ENCODE measurements around the gene SUSD2.

Gene SUSD2

GRCh38 chr22:24159650-24160049 lies 21.6 kb upstream of the SUSD2 start:
- FAIRE-seq (no peak), DNase-seq (ENCODE audit: insufficient read length, low spot score) (no peak)
- TF ChIP-seq POLR2AphosphoS5 (IDR thresholded peaks at IDR 0.05; ENCODE audit: low read depth, low read length) (no peak), POLR2A (IDR thresholded peaks at IDR 0.05; ENCODE audit: low read depth, low read length) (no peak), TAF1 (IDR thresholded peaks at IDR 0.05; ENCODE audit: low read depth, low read length) (no peak), POU2F2 (IDR thresholded peaks at IDR 0.05; ENCODE audit: low read depth, low read length) (no peak), PAX5 (IDR thresholded peaks at IDR 0.05; ENCODE audit: insufficient read depth, low read length, severe bottlenecking) (no peak), SPI1 (IDR thresholded peaks at IDR 0.05; ENCODE audit: low read depth, low read length) (no peak)

GRCh38 chr22:24160546-24160945 lies 20.7 kb upstream of the SUSD2 start:
- TF ChIP-seq SPI1 (IDR thresholded peaks at IDR 0.05; ENCODE audit: low read depth, low read length), result no peak
- no peak for TF ChIP-seq POLR2A (IDR thresholded peaks at IDR 0.05; ENCODE audit: low read depth, low read length)
- TF ChIP-seq POLR2AphosphoS5 (IDR thresholded peaks at IDR 0.05; ENCODE audit: low read depth, low read length), result no peak
- TF ChIP-seq TAF1 (IDR thresholded peaks at IDR 0.05; ENCODE audit: low read depth, low read length), result no peak
- no peak for TF ChIP-seq PAX5 (IDR thresholded peaks at IDR 0.05; ENCODE audit: insufficient read depth, low read length, severe bottlenecking)
- no peak for TF ChIP-seq POU2F2 (IDR thresholded peaks at IDR 0.05; ENCODE audit: low read depth, low read length)
- FAIRE-seq (no peak), DNase-seq (ENCODE audit: insufficient read length, low spot score) (no peak)

- FAIRE-seq, result no peak
- TF ChIP-seq TAF1 (IDR thresholded peaks at IDR 0.05; ENCODE audit: low read depth, low read length) (no peak), POLR2AphosphoS5 (IDR thresholded peaks at IDR 0.05; ENCODE audit: low read depth, low read length) (no peak), SPI1 (IDR thresholded peaks at IDR 0.05; ENCODE audit: low read depth, low read length) (no peak), POU2F2 (IDR thresholded peaks at IDR 0.05; ENCODE audit: low read depth, low read length) (no peak), PAX5 (IDR thresholded peaks at IDR 0.05; ENCODE audit: insufficient read depth, low read length, severe bottlenecking) (no peak)
Observed at GRCh38 chr22:24161485-24161884, 19.8 kb upstream of the SUSD2 start.

GRCh38 chr22:24161909-24162308 lies 19.4 kb upstream of the SUSD2 start:
- DNase-seq (ENCODE audit: insufficient read length, low spot score) (no peak), FAIRE-seq (peak; percentile 47)
- TF ChIP-seq POLR2A (IDR thresholded peaks at IDR 0.05; ENCODE audit: low read depth, low read length) (no peak), TAF1 (IDR thresholded peaks at IDR 0.05; ENCODE audit: low read depth, low read length) (no peak), SPI1 (IDR thresholded peaks at IDR 0.05; ENCODE audit: low read depth, low read length) (no peak), POLR2AphosphoS5 (IDR thresholded peaks at IDR 0.05; ENCODE audit: low read depth, low read length) (no peak), POU2F2 (IDR thresholded peaks at IDR 0.05; ENCODE audit: low read depth, low read length) (no peak), PAX5 (IDR thresholded peaks at IDR 0.05; ENCODE audit: insufficient read depth, low read length, severe bottlenecking) (no peak)

More at GRCh38 chr22:24161485-24161884, 19.8 kb upstream of the SUSD2 start:
- DNase-seq (ENCODE audit: insufficient read length, low spot score), result no peak

GRCh38 chr22:24162436-24162835 lies 18.9 kb upstream of the SUSD2 start:
- no peak for DNase-seq (ENCODE audit: insufficient read length, low spot score)
- peak; percentile 56 for FAIRE-seq
- no peak for TF ChIP-seq PAX5 (IDR thresholded peaks at IDR 0.05; ENCODE audit: insufficient read depth, low read length, severe bottlenecking)
- no peak for TF ChIP-seq TAF1 (IDR thresholded peaks at IDR 0.05; ENCODE audit: low read depth, low read length)
- no peak for TF ChIP-seq POU2F2 (IDR thresholded peaks at IDR 0.05; ENCODE audit: low read depth, low read length)
- TF ChIP-seq POLR2A (IDR thresholded peaks at IDR 0.05; ENCODE audit: low read depth, low read length), result no peak
- no peak for TF ChIP-seq POLR2AphosphoS5 (IDR thresholded peaks at IDR 0.05; ENCODE audit: low read depth, low read length)
- TF ChIP-seq SPI1 (IDR thresholded peaks at IDR 0.05; ENCODE audit: low read depth, low read length), result no peak

- FAIRE-seq (no peak), DNase-seq (ENCODE audit: insufficient read length, low spot score) (no peak)
- no peak for TF ChIP-seq POLR2AphosphoS5 (IDR thresholded peaks at IDR 0.05; ENCODE audit: low read depth, low read length)
- no peak for TF ChIP-seq SPI1 (IDR thresholded peaks at IDR 0.05; ENCODE audit: low read depth, low read length)
- no peak for TF ChIP-seq POU2F2 (IDR thresholded peaks at IDR 0.05; ENCODE audit: low read depth, low read length)
- no peak for TF ChIP-seq POLR2A (IDR thresholded peaks at IDR 0.05; ENCODE audit: low read depth, low read length)
- no peak for TF ChIP-seq TAF1 (IDR thresholded peaks at IDR 0.05; ENCODE audit: low read depth, low read length)
Observed at GRCh38 chr22:24164243-24164642, 17.0 kb upstream of the SUSD2 start.

GRCh38 chr22:24164940-24165339 lies 16.3 kb upstream of the SUSD2 start:
- TF ChIP-seq TAF1 (IDR thresholded peaks at IDR 0.05; ENCODE audit: low read depth, low read length), result no peak
- TF ChIP-seq POLR2A (IDR thresholded peaks at IDR 0.05; ENCODE audit: low read depth, low read length), result no peak
- no peak for TF ChIP-seq SPI1 (IDR thresholded peaks at IDR 0.05; ENCODE audit: low read depth, low read length)
- no peak for TF ChIP-seq POLR2AphosphoS5 (IDR thresholded peaks at IDR 0.05; ENCODE audit: low read depth, low read length)
- no peak for TF ChIP-seq PAX5 (IDR thresholded peaks at IDR 0.05; ENCODE audit: insufficient read depth, low read length, severe bottlenecking)
- TF ChIP-seq POU2F2 (IDR thresholded peaks at IDR 0.05; ENCODE audit: low read depth, low read length), result no peak
- DNase-seq (ENCODE audit: insufficient read length, low spot score) (no peak), FAIRE-seq (no peak)

- DNase-seq (ENCODE audit: insufficient read length, low spot score) (no peak), FAIRE-seq (no peak)
- TF ChIP-seq POLR2A (IDR thresholded peaks at IDR 0.05; ENCODE audit: low read depth, low read length), result no peak
- TF ChIP-seq PAX5 (IDR thresholded peaks at IDR 0.05; ENCODE audit: insufficient read depth, low read length, severe bottlenecking), result no peak
- TF ChIP-seq POLR2AphosphoS5 (IDR thresholded peaks at IDR 0.05; ENCODE audit: low read depth, low read length), result no peak
- no peak for TF ChIP-seq SPI1 (IDR thresholded peaks at IDR 0.05; ENCODE audit: low read depth, low read length)
- TF ChIP-seq TAF1 (IDR thresholded peaks at IDR 0.05; ENCODE audit: low read depth, low read length), result no peak
- TF ChIP-seq POU2F2 (IDR thresholded peaks at IDR 0.05; ENCODE audit: low read depth, low read length), result no peak
Observed at GRCh38 chr22:24165673-24166072, 15.6 kb upstream of the SUSD2 start.

- DNase-seq (ENCODE audit: insufficient read length, low spot score), result no peak
- no peak for FAIRE-seq
- TF ChIP-seq PAX5 (IDR thresholded peaks at IDR 0.05; ENCODE audit: insufficient read depth, low read length, severe bottlenecking), result no peak
- TF ChIP-seq SPI1 (IDR thresholded peaks at IDR 0.05; ENCODE audit: low read depth, low read length), result no peak
- no peak for TF ChIP-seq POLR2A (IDR thresholded peaks at IDR 0.05; ENCODE audit: low read depth, low read length)
- TF ChIP-seq POU2F2 (IDR thresholded peaks at IDR 0.05; ENCODE audit: low read depth, low read length), result no peak
Observed at GRCh38 chr22:24166811-24167210, 14.5 kb upstream of the SUSD2 start.

- DNase-seq (ENCODE audit: insufficient read length, low spot score) (no peak), FAIRE-seq (no peak)
- TF ChIP-seq POU2F2 (IDR thresholded peaks at IDR 0.05; ENCODE audit: low read depth, low read length) (no peak), POLR2AphosphoS5 (IDR thresholded peaks at IDR 0.05; ENCODE audit: low read depth, low read length) (no peak), POLR2A (IDR thresholded peaks at IDR 0.05; ENCODE audit: low read depth, low read length) (no peak), PAX5 (IDR thresholded peaks at IDR 0.05; ENCODE audit: insufficient read depth, low read length, severe bottlenecking) (no peak), SPI1 (IDR thresholded peaks at IDR 0.05; ENCODE audit: low read depth, low read length) (no peak), TAF1 (IDR thresholded peaks at IDR 0.05; ENCODE audit: low read depth, low read length) (no peak)
Observed at GRCh38 chr22:24169439-24170058, 11.7 kb upstream of the SUSD2 start.

Data from GM12891 (cell line).